H9 (cell line): ENCODE data around the gene SLC7A11. TPM values are rescaled to one million over a fixed set of nuclear protein-coding genes. Genes with fewer than 3 reads are reported as not detected.

Experiments used
- DNase-seq: peaks from one replicate; pipeline ENCODE4 v3.0.0-alpha.2; 2017
- H2AFZ ChIP-seq: one replicate; pipeline ENCODE4 v1.6.1; 2013; ENCODE audit warnings: mild to moderate bottlenecking, low read length, control low read depth, moderate library complexity
- H2AK5ac ChIP-seq: 2 replicates; pipeline ENCODE4 v1.6.1; 2013; ENCODE audit warnings: low read length, control low read depth, mixed read lengths; ENCODE audit not compliant: insufficient read length
- H2BK120ac ChIP-seq: one replicate; pipeline ENCODE4 v1.6.1; 2013; ENCODE audit warnings: low read depth, mild to moderate bottlenecking, low read length, control low read depth, inconsistent platforms; ENCODE audit not compliant: poor library complexity, severe bottlenecking
- H2BK12ac ChIP-seq: 2 replicates; pipeline ENCODE4 v1.6.1; 2013; ENCODE audit warnings: low read length, control low read depth, mixed read lengths, low read depth; ENCODE audit not compliant: insufficient read length
- H2BK15ac ChIP-seq: 2 replicates; pipeline ENCODE4 v1.6.1; 2013; ENCODE audit warnings: low read depth, low read length, control low read depth
- H2BK20ac ChIP-seq: one replicate; pipeline ENCODE4 v1.6.1; 2013; ENCODE audit warnings: low read depth, mild to moderate bottlenecking, low read length, control low read depth, inconsistent platforms; ENCODE audit not compliant: poor library complexity, severe bottlenecking
- H2BK5ac ChIP-seq: 2 replicates; pipeline ENCODE4 v1.6.1; 2013; ENCODE audit warnings: low read length, control low read depth, mixed read lengths; ENCODE audit not compliant: insufficient read length
- H3K14ac ChIP-seq: 2 replicates; pipeline ENCODE4 v1.6.1; 2013; ENCODE audit warnings: low read length, control low read depth; ENCODE audit not compliant: insufficient read depth
- H3K18ac ChIP-seq: 2 replicates; pipeline ENCODE4 v1.6.1; 2013; ENCODE audit warnings: low read depth, mild to moderate bottlenecking, mixed read lengths, low read length, control low read depth; ENCODE audit not compliant: insufficient read length
- H3K23ac ChIP-seq: 2 replicates; pipeline ENCODE4 v1.6.1; 2013; ENCODE audit warnings: low read length, control low read depth, mixed read lengths, low read depth; ENCODE audit not compliant: insufficient read length
- H3K23me2 ChIP-seq: 2 replicates; pipeline ENCODE4 v1.6.1; 2013; ENCODE audit warnings: low read depth, mild to moderate bottlenecking, mixed read lengths, low read length, control low read depth; ENCODE audit not compliant: insufficient read length, poor library complexity, severe bottlenecking
- H3K27ac ChIP-seq: 2 replicates; pipeline ENCODE4 v1.5.1; 2013; ENCODE audit warnings: low read length, control low read depth, mixed read lengths, low read depth; ENCODE audit not compliant: insufficient read length
- H3K27me3 ChIP-seq: 2 replicates; pipeline ENCODE4 v1.6.1; 2013; ENCODE audit warnings: low read length, control low read depth, inconsistent platforms; ENCODE audit not compliant: insufficient read depth
- H3K4ac ChIP-seq: 2 replicates; pipeline ENCODE4 v1.6.1; 2013; ENCODE audit warnings: low read depth, mild to moderate bottlenecking, control low read depth, inconsistent platforms, low read length, moderate library complexity
- H3K4me1 ChIP-seq: 2 replicates; pipeline ENCODE4 v1.6.1; 2013; ENCODE audit warnings: low read length, control low read depth, inconsistent platforms; ENCODE audit not compliant: insufficient read depth
- H3K4me2 ChIP-seq: 2 replicates; pipeline ENCODE4 v1.6.1; 2013; ENCODE audit warnings: low read length, control low read depth, mixed read lengths; ENCODE audit not compliant: insufficient read length, insufficient read depth
- H3K56ac ChIP-seq: 2 replicates; pipeline ENCODE4 v1.6.1; 2013; ENCODE audit warnings: low read depth, mild to moderate bottlenecking, mixed read lengths, low read length, control low read depth; ENCODE audit not compliant: insufficient read length
- H3K79me1 ChIP-seq: 2 replicates; pipeline ENCODE4 v1.6.1; 2013; ENCODE audit warnings: low read depth, mild to moderate bottlenecking, moderate library complexity, low read length, control low read depth, inconsistent platforms; ENCODE audit not compliant: insufficient read depth, poor library complexity, severe bottlenecking
- H3K79me2 ChIP-seq: 2 replicates; pipeline ENCODE4 v1.6.1; 2013; ENCODE audit warnings: low read length, control low read depth, inconsistent platforms; ENCODE audit not compliant: insufficient read depth
- H3K9ac ChIP-seq: 2 replicates; pipeline ENCODE4 v1.6.1; 2013; ENCODE audit warnings: low read length, control low read depth, mixed read lengths; ENCODE audit not compliant: insufficient read length; ENCODE audit errors: extremely low read depth
- H3K9me3 ChIP-seq: one replicate; pipeline ENCODE4 v1.6.1; 2013; ENCODE audit warnings: low read depth, low read length, inconsistent platforms; ENCODE audit not compliant: control insufficient read depth
- H3T11ph ChIP-seq: one replicate; pipeline ENCODE4 v1.6.1; 2013; ENCODE audit warnings: mild to moderate bottlenecking, low read length, control low read depth, inconsistent platforms
- H4K20me1 ChIP-seq: one replicate; pipeline ENCODE4 v1.6.1; 2013; ENCODE audit not compliant: control insufficient read depth, insufficient read length, insufficient read depth
- H4K5ac ChIP-seq: 2 replicates; pipeline ENCODE4 v1.6.1; 2013; ENCODE audit warnings: low read depth, mild to moderate bottlenecking, mixed read lengths, low read length, control low read depth; ENCODE audit not compliant: insufficient read length
- H4K8ac ChIP-seq: replicated peaks from 2 replicates; pipeline ENCODE4 v1.6.1; 2013; ENCODE audit warnings: low read length, control low read depth, mixed read lengths, low read depth; ENCODE audit not compliant: insufficient read length
- H4K91ac ChIP-seq: 2 replicates; pipeline ENCODE4 v1.6.1; 2013; ENCODE audit warnings: low read depth, mild to moderate bottlenecking, moderate library complexity, mixed read lengths, low read length, control low read depth; ENCODE audit not compliant: insufficient read length
- H3K27ac Mint-ChIP-seq, 3 experiments: 2 replicates in 2 of 3; 3 replicates in 1 of 3; pipeline ENCODE4 v1.8.0; 2020 to 2021; ENCODE audit warnings: mixed read lengths in 3 of 3, mild to moderate bottlenecking in 1 of 3, moderate library complexity in 1 of 3
- H3K27me3 Mint-ChIP-seq: 2 replicates; pipeline ENCODE4 v1.8.0; 2021; ENCODE audit warnings: low read depth, mild to moderate bottlenecking, moderate library complexity, mixed read lengths
- H3K36me3 Mint-ChIP-seq, 3 experiments: 2 replicates in 2 of 3; 3 replicates in 1 of 3; pipeline ENCODE4 v1.8.0; 2020 to 2021; ENCODE audit warnings: low read depth in 3 of 3, mixed read lengths in 3 of 3; ENCODE audit not compliant: insufficient read depth in 1 of 3
- H3K4me1 Mint-ChIP-seq, 2 experiments: 2 replicates each; pipeline ENCODE4 v1.8.0; 2020; ENCODE audit warnings: mixed read lengths in 2 of 2
- H3K4me3 Mint-ChIP-seq, 2 experiments: 2 replicates in 1 of 2; 3 replicates in 1 of 2; pipeline ENCODE4 v1.8.0; 2020 to 2021; ENCODE audit warnings: mild to moderate bottlenecking in 2 of 2, mixed read lengths in 2 of 2, moderate library complexity in 1 of 2
- H3K9me3 Mint-ChIP-seq, 2 experiments: 2 replicates in 1 of 2; 3 replicates in 1 of 2; pipeline ENCODE4 v1.8.0; 2020; ENCODE audit warnings: mild to moderate bottlenecking in 2 of 2, mixed read lengths in 2 of 2, moderate library complexity in 1 of 2
- CTCF ChIP-seq: fragments of 200-600 bp; sonication (generic); conservative IDR thresholded peaks from 3 replicates; pipeline ENCODE4 v1.8.0; 2021; ENCODE audit warnings: antibody characterized with exemption, mild to moderate bottlenecking
- WGBS: extraction: QIAGEN DNeasy Blood & Tissue Kit; methylation state at CpG from one replicate; pipeline ENCODE4 v1.1.7; 2013; ENCODE audit warnings: missing lambda C conversion rate, low lambda C conversion rate, mixed read lengths; ENCODE audit not compliant: insufficient read length; ENCODE audit errors: extremely low coverage; 5-methylcytosine and 5-hydroxymethylcytosine counted together
- total RNA-seq: library from RNA; stranded (reverse); gene quantifications from 2 replicates; pipeline ENCODE4 v1.2.1, GENCODE V29; 2021

SLC7A11 gene
- total RNA-seq, 1 experiment from 2014 or later, result 19.8 TPM

DNA sequence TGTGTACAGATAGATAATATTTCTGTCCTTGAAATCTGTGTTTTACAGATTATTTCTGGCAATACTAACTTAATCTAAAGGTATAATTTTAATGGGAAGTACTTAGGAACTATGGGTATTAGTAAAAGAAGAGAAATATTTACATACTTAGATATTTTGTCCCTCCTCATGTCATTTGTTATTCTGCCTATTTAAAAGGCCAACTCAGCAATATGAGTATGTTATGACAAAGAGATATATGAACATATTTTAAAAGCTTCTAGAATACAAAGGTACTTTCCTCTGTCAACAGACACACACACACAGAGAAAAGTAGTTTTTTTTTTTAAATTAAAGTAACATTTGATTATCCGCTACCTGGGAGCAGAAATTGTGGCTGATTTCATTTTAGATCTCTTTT is 7.9 kb downstream of the SLC7A11 start:
- no peaks in the 10 kb centered on the region for H3K23me2 ChIP-seq
- no peak overlapping the region for H3K4ac ChIP-seq
- WGBS, result no CpG with 5 or more reads among the region's 1 CpG
- H4K5ac ChIP-seq, result no peak overlapping the region
- no peak overlapping the region for H4K91ac ChIP-seq
- H3T11ph ChIP-seq, result no peak overlapping the region
- no peak overlapping the region for H3K14ac ChIP-seq
- Mint-ChIP-seq H3K4me3 (no peak overlapping the region), H3K4me1 (peaks cover 6 to 12% of the 10 kb centered on the region in 2 experiments), H3K36me3 (peaks cover 10 to 29% (median 29%) of the 10 kb centered on the region in 3 experiments; a peak in 6 of 7 replicates), H3K27ac (no peak overlapping the region), H3K9me3 (no peaks in the 10 kb centered on the region), H3K27me3 (no peaks in the 10 kb centered on the region)
- H3K27me3 ChIP-seq, result no peaks in the 10 kb centered on the region
- H2BK5ac ChIP-seq, result no peak overlapping the region
- H4K8ac ChIP-seq, result no peak overlapping the region
- H4K20me1 ChIP-seq, result no peaks in the 10 kb centered on the region
- H3K18ac ChIP-seq, result no peak overlapping the region
- no peak overlapping the region for H3K9ac ChIP-seq
- TF ChIP-seq CTCF, result no peak
- no peak overlapping the region for H3K23ac ChIP-seq
- H3K79me2 ChIP-seq, result peaks cover 6% of the 10 kb centered on the region; the same call in 1 of the 2 replicates
- H2AK5ac ChIP-seq, result no peak overlapping the region
- no peak overlapping the region for H2BK20ac ChIP-seq
- no peak overlapping the region for H2BK12ac ChIP-seq
- no peak overlapping the region for H3K56ac ChIP-seq
- H3K79me1 ChIP-seq, result no peaks in the 10 kb centered on the region
- H3K4me1 ChIP-seq, result no peaks in the 10 kb centered on the region
- H3K9me3 ChIP-seq, result no peaks in the 10 kb centered on the region
- DNase-seq, result no peak
- H3K27ac ChIP-seq, result no peak overlapping the region
- no peak overlapping the region for H3K4me2 ChIP-seq
- no peak overlapping the region for H2AFZ ChIP-seq
- H2BK120ac ChIP-seq, result no peak overlapping the region
- H2BK15ac ChIP-seq, result no peak overlapping the region
